H1 (cell line): ENCODE results near the gene FJX1. TPM values are rescaled to one million over a fixed set of nuclear protein-coding genes. Genes with fewer than 3 reads are reported as not detected.

Experiments
- CTCF ChIA-PET: fragments of 300-600 bp; sonication (Branson Sonifier 250); formaldehyde crosslinking; loops from one replicate; lab custom pipeline; 2021; ENCODE audit not compliant: partially characterized antibody; lab: Charles Lee
- POLR2A ChIA-PET: fragments of 300-600 bp; sonication (Branson Sonifier 250); formaldehyde crosslinking; loops from one replicate; lab custom pipeline; 2021; ENCODE audit warnings: inconsistent platforms; ENCODE audit not compliant: partially characterized antibody; lab: Charles Lee
- DNase-seq, 2 experiments: peaks; one replicate each; pipeline versions ENCODE4 v3.0.0 to v3.0.0-alpha.2; 2010 to 2022; ENCODE audit warnings: low spot score in 2 of 2, low read depth in 1 of 2, mixed read lengths in 1 of 2
- FAIRE-seq: peaks from 2 replicates; lab custom pipeline; 2011; peaks lifted over from hg19 to GRCh38; lab: Jason Lieb, UNC
- H2AFZ ChIP-seq: 2 replicates; pipeline ENCODE4 v1.8.1; 2012; ENCODE audit warnings: low read length, inconsistent platforms
- H2AK5ac ChIP-seq: 2 replicates; pipeline ENCODE4 v1.6.1; 2013; ENCODE audit warnings: low read depth, low read length
- H2BK120ac ChIP-seq: replicated peaks from 2 replicates; pipeline ENCODE3; 2013; ENCODE audit warnings: low read depth, low read length, inconsistent platforms
- H2BK12ac ChIP-seq: 2 replicates; pipeline ENCODE4 v1.6.1; 2013; ENCODE audit warnings: low read depth, low read length
- H2BK15ac ChIP-seq: 2 replicates; pipeline ENCODE4 v1.6.1; 2013; ENCODE audit warnings: low read length
- H2BK20ac ChIP-seq: 2 replicates; pipeline ENCODE4 v1.6.1; 2013; ENCODE audit warnings: low read length
- H2BK5ac ChIP-seq: 2 replicates; pipeline ENCODE4 v1.6.1; 2013; ENCODE audit warnings: low read depth, low read length
- H3K14ac ChIP-seq: 2 replicates; pipeline ENCODE4 v1.6.1; 2013; ENCODE audit warnings: inconsistent platforms; ENCODE audit not compliant: insufficient read length
- H3K18ac ChIP-seq: 2 replicates; pipeline ENCODE4 v1.6.1; 2013; ENCODE audit warnings: low read length; ENCODE audit errors: extremely low read depth
- H3K23ac ChIP-seq: 2 replicates; pipeline ENCODE4 v1.6.1; 2013; ENCODE audit warnings: inconsistent platforms; ENCODE audit not compliant: insufficient read length
- H3K23me2 ChIP-seq: 2 replicates; pipeline ENCODE4 v1.6.1; 2013; ENCODE audit warnings: low read depth, low read length
- H3K27ac ChIP-seq: 2 replicates; pipeline ENCODE4 v1.6.1; 2011; ENCODE audit warnings: low read depth, low read length, inconsistent platforms
- H3K27me3 ChIP-seq, 4 experiments: replicated peaks in 1 of 4; 1 replicate in 1 of 4; 2 replicates in 3 of 4; pipeline versions ENCODE4 v1.6.1 to v1.8.1; 2011 to 2013; ENCODE audit warnings: low read length in 3 of 4, mild to moderate bottlenecking in 3 of 4, inconsistent platforms in 2 of 4, mixed read lengths in 2 of 4, moderate library complexity in 1 of 4; ENCODE audit not compliant: control insufficient read depth in 3 of 4, insufficient read depth in 3 of 4; ENCODE audit errors: extremely low read depth in 1 of 4
- H3K36me3 ChIP-seq, 4 experiments: 2 replicates each; pipeline versions ENCODE4 v1.6.1 to v1.8.1; 2011 to 2013; ENCODE audit warnings: mild to moderate bottlenecking in 4 of 4, low read length in 3 of 4, moderate library complexity in 2 of 4, control low read depth in 1 of 4, inconsistent platforms in 1 of 4; ENCODE audit not compliant: insufficient read depth in 4 of 4, control insufficient read depth in 2 of 4
- H3K4ac ChIP-seq: replicated peaks from 2 replicates; pipeline ENCODE3; 2013; ENCODE audit warnings: low read length, low read depth, mixed read lengths, inconsistent platforms; ENCODE audit not compliant: insufficient read length
- H3K4me1 ChIP-seq, 4 experiments: replicated peaks in 1 of 4; 1 replicate in 1 of 4; 2 replicates in 3 of 4; pipeline versions ENCODE4 v1.6.1 to v1.8.1; 2011 to 2013; ENCODE audit warnings: low read length in 3 of 4, inconsistent platforms in 2 of 4, mixed read lengths in 1 of 4; ENCODE audit not compliant: insufficient read depth in 4 of 4, control insufficient read depth in 3 of 4
- H3K4me2 ChIP-seq, 2 experiments: 2 replicates each; pipeline versions ENCODE4 v1.6.1 to v1.8.1; 2011 to 2013; ENCODE audit warnings: low read depth in 2 of 2, low read length in 2 of 2, control low read depth in 1 of 2, inconsistent platforms in 1 of 2, mild to moderate bottlenecking in 1 of 2; ENCODE audit not compliant: insufficient read depth in 1 of 2
- H3K4me3 ChIP-seq, 4 experiments: fragments of 200-600, 300-600 bp in 1 of 4; sonication (generic), shearing (Covaris generic), sonication (Bioruptor Twin) in 1 of 4; 2 replicates each; pipeline versions ENCODE4 v1.5.1 to v1.8.1; 2011 to 2016; ENCODE audit warnings: low read length in 4 of 4, low read depth in 3 of 4, control low read depth in 2 of 4, inconsistent platforms in 2 of 4, mild to moderate bottlenecking in 2 of 4, mixed read lengths in 1 of 4, moderate library complexity in 1 of 4; ENCODE audit not compliant: insufficient read depth in 2 of 4; ENCODE audit errors: extremely low read depth in 1 of 4
- H3K56ac ChIP-seq: replicated peaks from 2 replicates; pipeline ENCODE3; 2013; ENCODE audit warnings: low read depth, mild to moderate bottlenecking, mixed read lengths, low read length, inconsistent platforms; ENCODE audit not compliant: insufficient read length
- H3K79me1 ChIP-seq: 2 replicates; pipeline ENCODE4 v1.6.1; 2013; ENCODE audit warnings: low read depth, low read length, control low read depth
- H3K79me2 ChIP-seq, 2 experiments: 2 replicates each; pipeline versions ENCODE4 v1.6.1 to v1.8.1; 2012 to 2013; ENCODE audit warnings: low read length in 2 of 2, mild to moderate bottlenecking in 2 of 2, inconsistent platforms in 1 of 2; ENCODE audit not compliant: insufficient read depth in 2 of 2, control insufficient read depth in 1 of 2
- H3K9ac ChIP-seq, 4 experiments: replicated peaks in 1 of 4; 1 replicate in 1 of 4; 2 replicates in 3 of 4; pipeline versions ENCODE4 v1.6.1 to v1.8.1; 2011 to 2013; ENCODE audit warnings: low read depth in 3 of 4, low read length in 3 of 4, control low read depth in 2 of 4, mild to moderate bottlenecking in 2 of 4, moderate library complexity in 2 of 4, inconsistent platforms in 1 of 4; ENCODE audit errors: extremely low read depth in 1 of 4
- H3K9me3 ChIP-seq, 2 experiments: 2 replicates each; pipeline versions ENCODE4 v1.6.1 to v1.8.1; 2012 to 2013; ENCODE audit warnings: mild to moderate bottlenecking in 2 of 2, moderate library complexity in 2 of 2, control low read depth in 1 of 2, inconsistent platforms in 1 of 2, low read depth in 1 of 2, low read length in 1 of 2, mixed read lengths in 1 of 2; ENCODE audit not compliant: insufficient read depth in 2 of 2
- H4K20me1 ChIP-seq, 2 experiments: replicated peaks in 1 of 2; 2 replicates each; pipeline versions ENCODE3 to v1.8.1; 2011 to 2013; ENCODE audit warnings: inconsistent platforms in 2 of 2, low read length in 2 of 2, mild to moderate bottlenecking in 1 of 2; ENCODE audit not compliant: insufficient read depth in 2 of 2, control insufficient read depth in 1 of 2
- H4K5ac ChIP-seq: 2 replicates; pipeline ENCODE4 v1.6.1; 2013; ENCODE audit warnings: low read length, low read depth, mixed read lengths, inconsistent platforms; ENCODE audit not compliant: insufficient read length
- H4K8ac ChIP-seq: 2 replicates; pipeline ENCODE4 v1.8.0; 2013; ENCODE audit warnings: mild to moderate bottlenecking, moderate library complexity, low read length, inconsistent platforms; ENCODE audit not compliant: insufficient read depth; ENCODE audit errors: extremely low read depth
- H4K91ac ChIP-seq: replicated peaks from 2 replicates; pipeline ENCODE3; 2013; ENCODE audit warnings: low read length, mixed read lengths, inconsistent platforms; ENCODE audit not compliant: insufficient read length
- GABPA ChIP-seq: IDR thresholded peaks from 2 replicates; pipeline ENCODE4 v1.6.1; 2011; ENCODE audit warnings: mild to moderate bottlenecking, low read length, moderate library complexity, borderline replicate concordance; ENCODE audit not compliant: insufficient read depth
- HDAC2 ChIP-seq, 2 experiments: fragments of 300-600 bp in 1 of 2; sonication (generic) in 1 of 2; IDR thresholded peaks; 2 replicates each; pipeline ENCODE4 v1.6.1; 2011 to 2012; ENCODE audit warnings: low read depth in 2 of 2, low read length in 2 of 2, mild to moderate bottlenecking in 2 of 2, moderate library complexity in 2 of 2, borderline replicate concordance in 1 of 2, inconsistent platforms in 1 of 2
- JUN ChIP-seq: IDR thresholded peaks from 2 replicates; pipeline ENCODE4 v1.6.1; 2011; ENCODE audit warnings: low read depth, mild to moderate bottlenecking, improper control_type of control experiment, low read length
- PHF8 ChIP-seq: fragments of 200-600 bp; sonication (generic); conservative IDR thresholded peaks from 2 replicates; pipeline ENCODE4 v1.7.1; 2012; ENCODE audit warnings: low read depth, mild to moderate bottlenecking, inconsistent platforms, low read length, moderate library complexity
- POU5F1 ChIP-seq: IDR thresholded peaks from 2 replicates; pipeline ENCODE4 v1.6.1; 2011; ENCODE audit warnings: low read depth, mild to moderate bottlenecking, low read length, moderate library complexity
- RFX5 ChIP-seq: IDR thresholded peaks from 2 replicates; pipeline ENCODE4 v1.6.1; 2011; ENCODE audit warnings: low read depth, low read length, improper control_type of control experiment, borderline replicate concordance
- SP4 ChIP-seq: IDR thresholded peaks from 2 replicates; pipeline ENCODE4 v1.6.1; 2012; ENCODE audit warnings: low read length, inconsistent platforms
- TAF7 ChIP-seq: optimal IDR thresholded peaks from 2 replicates; pipeline ENCODE3; 2011; ENCODE audit warnings: low read depth, mild to moderate bottlenecking, inconsistent platforms, low read length, moderate library complexity, borderline replicate concordance
- TCF12 ChIP-seq: IDR thresholded peaks from 2 replicates; pipeline ENCODE4 v1.6.1; 2011; ENCODE audit warnings: low read depth, mild to moderate bottlenecking, low read length
- YY1 ChIP-seq: IDR thresholded peaks from 2 replicates; pipeline ENCODE4 v1.6.1; 2011; ENCODE audit warnings: low read depth, mild to moderate bottlenecking, low read length
- WGBS, 2 experiments: shearing (Covaris generic) in 1 of 2; methylation state at CpG; one replicate each; pipeline versions ENCODE4 v1.1.6 to v1.1.7; 2013 to 2015; ENCODE audit warnings: low lambda C conversion rate in 2 of 2, mixed read lengths in 2 of 2, inconsistent platforms in 1 of 2, low coverage in 1 of 2, missing lambda C conversion rate in 1 of 2; ENCODE audit not compliant: insufficient replicate concordance in 2 of 2, insufficient coverage in 1 of 2, insufficient read length in 1 of 2; ENCODE audit errors: extremely low coverage in 1 of 2, missing lambda C conversion rate in 1 of 2; 5-methylcytosine and 5-hydroxymethylcytosine counted together
- polyA plus RNA-seq, 7 experiments: library from polyadenylated mRNA; depleted of rRNA in 3 of 7; stranded (reverse) in 5 of 7; unstranded in 2 of 7; fragments of >200 nt in 5 of 7; fragments of 200-250 nt in 2 of 7; gene quantifications; 1 replicate in 5 of 7; 2 replicates in 1 of 7; 4 replicates in 1 of 7; pipeline versions ENCODE4 v1.2.1 to v1.2.3, GENCODE V29; 2011 to 2013; ENCODE audit warnings: missing spikeins in 2 of 7, mixed read lengths in 2 of 7
- total RNA-seq: library from RNA; stranded (reverse); fragmentation: NEBNext Ultra II Directional; extraction: Animal tissue kit (Norgen Biotek cat#: 25700); gene quantifications from 2 replicates; pipeline ENCODE4 v1.2.1, GENCODE V29; 2021
- TF ChIP-seq, protein P1 (sequence below): IDR thresholded peaks from 2 replicates; pipeline ENCODE4 v1.6.1; 2012; ENCODE audit warnings: inconsistent platforms

The FJX1 gene
- total and polyA plus RNA-seq, 2 of the 8 experiments (the other 6 are each of a cell fraction or from before 2014, with no cell fraction given), result 6.3 to 13.3 TPM

DNA sequence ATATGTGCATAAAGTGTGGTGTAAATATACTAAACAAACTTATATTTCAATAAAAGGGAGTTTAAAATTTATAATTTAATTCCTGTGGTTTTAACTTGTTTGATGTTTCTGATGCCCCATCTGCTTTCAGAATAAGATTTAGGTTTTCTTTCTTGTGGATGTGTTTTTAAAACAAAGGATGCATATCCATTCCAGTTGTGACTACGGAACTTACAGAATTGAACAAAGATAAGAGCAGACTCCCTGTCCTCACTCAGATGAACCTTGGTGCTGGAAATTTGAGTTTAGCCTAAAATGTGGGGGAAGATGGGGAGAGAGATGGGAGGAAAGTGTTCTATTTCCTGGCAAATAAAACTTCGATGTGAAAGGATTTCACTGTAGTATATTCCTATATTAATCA lies 2.5 kb downstream of the FJX1 start:
- Histone ChIP-seq H3K4me1 (peaks cover 3 to 19% (median 6%) of the 10 kb centered on the region in 4 experiments; a peak in 6 of 7 replicates), H4K20me1 (no peaks in the 10 kb centered on the region), H3K79me1 (no peaks in the 10 kb centered on the region)

More for the DNA sequence above, 2.5 kb downstream of the FJX1 start:
- Histone ChIP-seq H3K9me3 (no peaks in the 10 kb centered on the region), H2AFZ (no peak overlapping the region), H2BK12ac (no peak overlapping the region), H4K91ac (no peak overlapping the region), H3K27me3 (peaks cover 7 to 29% (median 22%) of the 10 kb centered on the region in 4 experiments), H3K4me3 (peak overlapping the region in 3 of 4 experiments; percentile 19 to 69 (median 23); a peak in 4 of 8 replicates), H2BK120ac (no peak overlapping the region), H3K79me2 (no peaks in the 10 kb centered on the region), H3K14ac (no peak overlapping the region), H2BK5ac (no peak overlapping the region), H2AK5ac (no peak overlapping the region), H3K18ac (no peak overlapping the region), H4K5ac (no peak overlapping the region), H3K4me2 (peak overlapping the region; percentile 79 to 91; a peak in 3 of 4 replicates), H3K36me3 (no peaks in the 10 kb centered on the region), H3K4ac (no peak overlapping the region), H3K9ac (no peak overlapping the region), H3K27ac (no peak overlapping the region), H3K23me2 (peaks cover 11% of the 10 kb centered on the region; the same call in 1 of the 2 replicates), H2BK15ac (no peak overlapping the region), H4K8ac (no peak overlapping the region), H2BK20ac (no peak overlapping the region), H3K23ac (no peak overlapping the region), H3K56ac (no peak overlapping the region)
- DNase-seq (no peak), FAIRE-seq (no peak)
- no peak for TF ChIP-seq SP4
- TF ChIP-seq YY1, result no peak
- no peak for TF ChIP-seq POU5F1
- TF ChIP-seq GABPA, result no peak
- no peak for TF ChIP-seq TAF7
- TF ChIP-seq, protein P1, sequence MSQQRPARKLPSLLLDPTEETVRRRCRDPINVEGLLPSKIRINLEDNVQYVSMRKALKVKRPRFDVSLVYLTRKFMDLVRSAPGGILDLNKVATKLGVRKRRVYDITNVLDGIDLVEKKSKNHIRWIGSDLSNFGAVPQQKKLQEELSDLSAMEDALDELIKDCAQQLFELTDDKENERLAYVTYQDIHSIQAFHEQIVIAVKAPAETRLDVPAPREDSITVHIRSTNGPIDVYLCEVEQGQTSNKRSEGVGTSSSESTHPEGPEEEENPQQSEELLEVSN, result no peak
- TF ChIP-seq JUN, result no peak
- TF ChIP-seq RFX5, result no peak
- no peak for TF ChIP-seq PHF8
- TF ChIP-seq HDAC2 (IDR thresholded peaks at IDR 0.05; ENCODE audit: borderline replicate concordance in 1 of 2, low read depth in 2 of 2, low read length in 2 of 2), result no peak
- no peak for TF ChIP-seq TCF12
- WGBS, 2 experiments, result 82% methylated on average over 2 of the region's 2 CpGs; no CpG with 5 or more reads in 1 of the 2 experiments
- POLR2A ChIA-PET, result interaction anchor here (0.8 to 3.3 kb wide), 3 partner anchors 41 to 633 kb away, joined by 3 to 14 read pairs (median 3); partner anchors contain the start of genes PAMR1 and TRIM44
- CTCF ChIA-PET, result interaction anchor here (0.6 to 1.7 kb wide), 7 partner anchors 19 to 640 kb away, joined by 3 to 5 read pairs (median 3); no protein-coding TSS in a partner anchor
